ENCODE results near the gene TMEM40.
"Not testable (repeated sequence)": the region's sequence is repeated elsewhere in the genome, so short reads cannot be mapped to it uniquely, and the experiment has no call there.

Gene TMEM40

GRCh38 chr3:12787967-12788690 is 29.1 kb upstream of the TMEM40 start:
- not testable (repeated sequence) for H3K4me1 Mint-ChIP-seq (ENCODE audit: low read depth); H3K36me3 Mint-ChIP-seq (ENCODE audit: low read depth); H3K4me3 Mint-ChIP-seq; H3K27ac Mint-ChIP-seq; H3K27me3 Mint-ChIP-seq; H3K9me3 Mint-ChIP-seq
- peak; percentile 16 for DNase-seq

DNA sequence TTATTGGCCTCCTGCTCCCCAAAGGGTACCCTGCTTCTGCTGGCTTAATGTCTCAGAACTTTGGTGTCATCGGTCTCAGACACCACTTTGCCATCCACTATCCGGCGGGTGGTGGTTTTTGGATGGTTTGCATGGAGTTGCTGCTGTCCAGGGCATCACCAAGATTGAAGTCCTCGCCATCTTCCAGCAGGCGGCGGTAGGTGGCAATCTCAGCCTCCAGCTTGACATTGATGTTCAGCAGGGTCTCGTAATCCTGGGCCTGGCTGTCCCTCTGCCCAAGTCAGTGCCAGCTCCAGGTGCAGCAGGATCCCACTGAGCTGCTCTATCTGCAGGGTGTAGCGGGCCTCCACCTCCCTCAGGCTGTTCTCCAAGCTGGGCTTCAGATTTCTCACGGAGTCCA is 28.3 kb upstream of the TMEM40 start:
- not testable (repeated sequence) for H3K9me3 Mint-ChIP-seq; H3K36me3 Mint-ChIP-seq (ENCODE audit: low read depth); H3K27ac Mint-ChIP-seq; H3K4me1 Mint-ChIP-seq (ENCODE audit: low read depth); H3K4me3 Mint-ChIP-seq
- peaks cover 13% of the 10 kb centered on the region for H3K27me3 Mint-ChIP-seq
- DNase-seq: peak; percentile 82

- Mint-ChIP-seq H3K36me3 (ENCODE audit: low read depth) (no peaks in the 10 kb centered on the region), H3K9me3 (no peaks in the 10 kb centered on the region), H3K27ac (no peak overlapping the region), H3K4me3 (no peak overlapping the region), H3K4me1 (ENCODE audit: low read depth) (no peaks in the 10 kb centered on the region), H3K27me3 (peaks cover 21% of the 10 kb centered on the region)
- no peak for DNase-seq
These were observed 26.0 kb upstream of the TMEM40 start for GRCh38 chr3:12785096-12785495.

DNA sequence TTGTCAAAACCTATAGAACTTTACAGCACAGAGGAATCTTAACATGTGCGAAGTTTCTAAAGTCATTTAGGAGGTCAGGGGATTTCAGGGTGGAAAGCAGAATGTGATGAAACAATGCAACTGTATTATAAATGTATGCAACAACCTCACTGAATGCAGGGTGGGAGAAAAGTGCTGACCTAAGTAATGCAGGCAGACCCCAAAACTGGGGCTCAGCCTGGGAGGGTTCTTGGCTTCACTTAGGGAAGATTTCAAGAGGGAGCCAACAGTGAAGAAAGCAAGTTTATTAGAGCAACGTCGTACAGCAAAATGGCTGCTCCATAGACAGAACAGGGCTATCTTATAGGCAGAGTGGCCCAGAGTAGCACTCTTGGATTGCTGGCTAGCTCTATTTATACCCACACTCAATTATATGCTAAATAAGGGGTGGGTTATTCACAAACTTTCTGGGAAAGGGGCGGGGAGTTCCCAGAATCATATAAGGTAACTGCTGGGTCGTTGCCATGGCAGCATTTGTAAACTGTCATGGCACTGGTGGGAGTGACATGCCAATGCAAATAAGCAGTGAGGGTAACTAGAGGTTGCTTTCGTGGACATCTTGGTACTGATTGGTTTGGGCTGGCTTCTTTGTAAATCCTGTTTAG is 23.2 kb upstream of the TMEM40 start:
- H3K9me3 Mint-ChIP-seq: no peaks in the 10 kb centered on the region
- H3K36me3 Mint-ChIP-seq (ENCODE audit: low read depth): no peaks in the 10 kb centered on the region
- no peak for DNase-seq
- no peaks in the 10 kb centered on the region for H3K4me1 Mint-ChIP-seq (ENCODE audit: low read depth)
- no peak overlapping the region for H3K4me3 Mint-ChIP-seq
- H3K27ac Mint-ChIP-seq: no peak overlapping the region
- peaks cover 28% of the 10 kb centered on the region for H3K27me3 Mint-ChIP-seq

DNA sequence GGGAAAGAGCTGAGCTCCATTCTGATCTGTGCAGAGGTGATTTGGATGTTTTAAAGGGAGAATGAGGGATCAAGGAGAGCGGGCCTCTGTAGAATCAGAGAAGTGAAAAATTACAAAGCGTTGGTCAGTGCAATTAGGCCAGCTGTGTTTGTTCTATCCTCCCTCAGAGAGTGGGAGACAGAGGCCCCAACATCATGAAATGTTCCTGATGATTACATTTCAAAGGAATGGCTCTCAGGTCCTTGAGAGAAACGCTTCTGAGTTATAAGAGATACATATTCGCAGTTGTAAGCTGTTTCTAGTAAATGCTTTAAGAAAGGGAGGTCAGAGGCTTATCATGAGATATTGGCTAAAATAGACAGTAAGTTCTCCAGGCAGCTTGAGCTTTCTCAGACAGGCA is 21.7 kb upstream of the TMEM40 start:
- Mint-ChIP-seq H3K4me1 (ENCODE audit: low read depth) (no peaks in the 10 kb centered on the region), H3K36me3 (ENCODE audit: low read depth) (no peaks in the 10 kb centered on the region), H3K27me3 (peaks cover 32% of the 10 kb centered on the region), H3K9me3 (no peaks in the 10 kb centered on the region), H3K27ac (no peak overlapping the region), H3K4me3 (no peak overlapping the region)
- no peak for DNase-seq

GRCh38 chr3:12777171-12777570 is 18.1 kb upstream of the TMEM40 start:
- Mint-ChIP-seq H3K27me3 (peaks cover 21% of the 10 kb centered on the region), H3K36me3 (ENCODE audit: low read depth) (no peaks in the 10 kb centered on the region), H3K9me3 (no peaks in the 10 kb centered on the region), H3K27ac (no peak overlapping the region), H3K4me3 (no peak overlapping the region), H3K4me1 (ENCODE audit: low read depth) (peaks cover 6% of the 10 kb centered on the region)
- DNase-seq: no peak

DNA sequence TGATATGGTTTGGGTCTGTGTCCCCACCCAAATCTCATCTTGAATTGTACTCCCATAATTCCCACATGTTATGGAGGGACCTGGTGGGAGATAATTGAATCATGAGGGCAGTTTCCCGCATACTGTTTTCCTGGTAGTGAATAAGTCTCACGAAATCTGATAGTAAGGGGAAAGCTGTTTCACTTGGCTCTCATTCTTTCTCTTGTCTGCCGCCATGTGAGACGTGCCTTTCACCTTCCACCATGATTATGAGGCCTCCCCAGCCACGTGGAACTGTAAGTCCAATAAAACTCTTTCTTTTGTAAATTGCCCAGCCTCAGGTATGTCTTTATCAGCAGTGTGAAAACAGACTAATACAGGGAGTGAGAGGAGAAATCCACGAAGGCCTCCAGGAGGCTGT is 16.9 kb upstream of the TMEM40 start:
- not testable (repeated sequence) for H3K36me3 Mint-ChIP-seq (ENCODE audit: low read depth); H3K27ac Mint-ChIP-seq; H3K9me3 Mint-ChIP-seq; H3K4me3 Mint-ChIP-seq; DNase-seq; H3K4me1 Mint-ChIP-seq (ENCODE audit: low read depth)
- H3K27me3 Mint-ChIP-seq: peaks cover 21% of the 10 kb centered on the region

- no peak overlapping the region for H3K27ac Mint-ChIP-seq
- H3K9me3 Mint-ChIP-seq: no peaks in the 10 kb centered on the region
These were observed 16.2 kb upstream of the TMEM40 start for GRCh38 chr3:12775226-12775625.

DNA sequence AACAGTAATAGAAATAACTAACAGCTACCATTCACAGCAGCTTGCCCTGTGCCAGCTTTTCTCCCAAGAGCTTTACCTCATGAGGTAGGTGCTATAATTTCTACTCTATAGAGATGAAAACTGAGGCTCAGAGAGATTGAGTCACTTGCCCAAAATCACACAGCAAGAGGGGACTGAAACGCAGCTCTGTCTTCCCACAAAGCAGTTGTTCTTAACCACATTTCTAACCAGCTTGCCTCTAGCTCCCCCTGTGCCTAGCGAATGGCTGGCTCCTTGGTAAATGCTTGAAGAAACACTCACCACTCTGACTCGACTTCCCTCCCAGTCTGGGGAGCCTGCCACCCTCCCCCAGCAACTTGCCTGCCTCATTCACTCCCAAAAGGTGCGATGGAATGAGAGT is 15.6 kb upstream of the TMEM40 start:
- H3K9me3 Mint-ChIP-seq: no peaks in the 10 kb centered on the region
- no peak overlapping the region for H3K27ac Mint-ChIP-seq
- no peak for DNase-seq
- no peaks in the 10 kb centered on the region for H3K36me3 Mint-ChIP-seq (ENCODE audit: low read depth)
- H3K4me3 Mint-ChIP-seq: no peak overlapping the region
- peaks cover 6% of the 10 kb centered on the region for H3K4me1 Mint-ChIP-seq (ENCODE audit: low read depth)
- peaks cover 12% of the 10 kb centered on the region for H3K27me3 Mint-ChIP-seq

More at GRCh38 chr3:12775226-12775625, 16.2 kb upstream of the TMEM40 start:
- no peak for DNase-seq
- no peak overlapping the region for H3K4me3 Mint-ChIP-seq
- H3K27me3 Mint-ChIP-seq: peaks cover 14% of the 10 kb centered on the region
- H3K4me1 Mint-ChIP-seq (ENCODE audit: low read depth): peaks cover 6% of the 10 kb centered on the region
- H3K36me3 Mint-ChIP-seq (ENCODE audit: low read depth): no peaks in the 10 kb centered on the region

GRCh38 chr3:12773710-12774086 is 14.6 kb upstream of the TMEM40 start:
- H3K27ac Mint-ChIP-seq: no peak overlapping the region
- H3K4me1 Mint-ChIP-seq (ENCODE audit: low read depth): peaks cover 6% of the 10 kb centered on the region
- no peak overlapping the region for H3K4me3 Mint-ChIP-seq
- peaks cover 12% of the 10 kb centered on the region for H3K27me3 Mint-ChIP-seq
- H3K9me3 Mint-ChIP-seq: no peaks in the 10 kb centered on the region
- no peaks in the 10 kb centered on the region for H3K36me3 Mint-ChIP-seq (ENCODE audit: low read depth)
- DNase-seq: no peak

- DNase-seq: no peak
- Mint-ChIP-seq H3K9me3 (no peaks in the 10 kb centered on the region), H3K4me1 (ENCODE audit: low read depth) (peaks cover 6% of the 10 kb centered on the region), H3K27me3 (peaks cover 12% of the 10 kb centered on the region), H3K4me3 (no peak overlapping the region), H3K36me3 (ENCODE audit: low read depth) (no peaks in the 10 kb centered on the region), H3K27ac (no peak overlapping the region)
These were observed 14.1 kb upstream of the TMEM40 start for GRCh38 chr3:12773030-12773709.

DNA sequence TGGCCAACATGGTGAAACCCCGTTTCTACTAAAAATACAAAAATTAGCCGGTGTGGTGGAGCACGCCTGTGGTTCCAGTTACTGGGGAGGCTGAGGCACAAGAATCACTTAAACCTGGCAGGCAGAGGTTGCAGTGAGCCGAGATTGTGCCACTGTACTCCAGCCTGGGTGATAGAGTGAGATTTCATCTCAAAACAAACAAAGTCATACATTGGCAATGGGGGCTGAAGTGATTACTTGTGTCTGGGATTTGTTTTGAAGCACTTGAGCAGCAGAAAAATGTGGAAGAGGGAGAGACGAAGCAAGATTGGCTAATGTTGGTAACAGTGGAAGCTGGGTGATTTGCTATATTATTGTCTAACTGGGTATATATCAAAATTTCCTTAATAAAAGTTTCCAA is 13.4 kb upstream of the TMEM40 start:
- Mint-ChIP-seq H3K36me3 (ENCODE audit: low read depth) (no peaks in the 10 kb centered on the region), H3K27ac (no peak overlapping the region), H3K4me3 (no peak overlapping the region), H3K9me3 (no peaks in the 10 kb centered on the region), H3K27me3 (peaks cover 8% of the 10 kb centered on the region), H3K4me1 (ENCODE audit: low read depth) (peaks cover 6% of the 10 kb centered on the region)
- no peak for DNase-seq

DNA sequence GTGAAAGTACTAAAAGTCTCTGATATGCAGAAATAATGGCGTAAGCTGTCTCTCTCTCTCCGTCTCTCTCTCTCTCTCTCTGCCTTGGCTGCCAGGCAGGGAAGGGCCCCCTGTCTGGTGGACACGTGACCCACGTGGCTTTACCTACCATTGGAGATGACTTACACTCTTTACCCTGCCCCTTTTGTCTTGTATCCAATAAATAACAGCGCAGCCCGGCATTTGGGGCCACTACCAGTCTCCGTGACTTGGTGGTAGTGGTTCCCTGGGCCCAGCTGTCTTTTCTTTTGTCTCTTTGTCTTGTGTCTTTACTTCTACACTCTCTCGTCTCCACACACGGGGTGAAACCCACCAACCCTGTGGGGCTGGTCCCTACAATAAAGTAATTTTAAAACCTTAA is 12.2 kb upstream of the TMEM40 start:
- Mint-ChIP-seq H3K27me3 (peaks cover 2% of the 10 kb centered on the region), H3K27ac (no peak overlapping the region), H3K4me3 (no peak overlapping the region), H3K4me1 (ENCODE audit: low read depth) (peaks cover 6% of the 10 kb centered on the region), H3K36me3 (ENCODE audit: low read depth) (no peaks in the 10 kb centered on the region), H3K9me3 (no peaks in the 10 kb centered on the region)
- no peak for DNase-seq

DNA sequence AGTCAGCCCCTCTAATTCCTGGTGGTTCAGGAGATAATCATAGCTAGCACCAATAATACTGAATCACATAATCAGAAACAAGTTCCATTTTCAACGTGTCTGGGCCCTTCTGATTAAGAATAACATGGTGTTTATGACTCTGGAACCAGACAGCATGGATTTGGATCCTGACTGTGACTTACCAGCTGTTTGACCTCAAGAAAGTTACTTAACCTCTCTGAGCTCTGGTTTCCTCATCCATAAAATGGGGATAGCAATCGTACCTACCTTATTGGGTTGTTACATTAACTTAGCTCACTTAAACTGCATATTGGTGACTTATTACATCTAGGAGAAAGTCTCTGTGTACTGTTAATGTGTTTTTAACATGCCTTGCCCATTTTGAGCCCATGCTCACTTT is 10.7 kb upstream of the TMEM40 start:
- DNase-seq: no peak
- H3K36me3 Mint-ChIP-seq (ENCODE audit: low read depth): no peaks in the 10 kb centered on the region
- no peaks in the 10 kb centered on the region for H3K9me3 Mint-ChIP-seq
- peaks cover 6% of the 10 kb centered on the region for H3K4me1 Mint-ChIP-seq (ENCODE audit: low read depth)
- H3K4me3 Mint-ChIP-seq: no peak overlapping the region
- no peak overlapping the region for H3K27ac Mint-ChIP-seq
- H3K27me3 Mint-ChIP-seq: peaks cover 2% of the 10 kb centered on the region
